GM21381 (cell line): Measurements from ENCODE around the gene PKN1.
"Not testable (repeated sequence)": the region's sequence is repeated elsewhere in the genome, so short reads cannot be mapped to it uniquely, and the experiment has no call there.

Source experiments
- ATAC-seq: cut with Tn5 transposase; IDR thresholded peaks from one replicate; pipeline ENCODE4 v1.9.1; 2021; ENCODE audit warnings: mild to moderate bottlenecking, moderate library complexity; ENCODE audit not compliant: unreplicated experiment

PKN1 gene

GRCh38 chr19:14432791-14433553, at the start of gene PKN1:
TSS of gene PKN1 (plus strand) at chr19:14433306. CDS start at chr19:14433522, 216 bp downstream.
- ATAC-seq, result no peak

GRCh38 chr19:14383661-14384555, 49.2 kb upstream of the PKN1 start:
- ATAC-seq, result no peak

- no peak for ATAC-seq
Observed at GRCh38 chr19:14385492-14385891, 47.6 kb upstream of the PKN1 start.

GRCh38 chr19:14390548-14390947, 42.6 kb upstream of the PKN1 start:
- no peak for ATAC-seq

- no peak for ATAC-seq
Observed at GRCh38 chr19:14391156-14391821, 41.8 kb upstream of the PKN1 start.

GRCh38 chr19:14393329-14393728, 39.8 kb upstream of the PKN1 start:
- no peak for ATAC-seq

- no peak for ATAC-seq
Observed at GRCh38 chr19:14394167-14394566, 38.9 kb upstream of the PKN1 start.

- no peak for ATAC-seq
Observed at GRCh38 chr19:14395262-14395661, 37.8 kb upstream of the PKN1 start.

- no peak for ATAC-seq
Observed at GRCh38 chr19:14395710-14396336, 37.3 kb upstream of the PKN1 start.

- ATAC-seq, result not testable (repeated sequence)
Observed at GRCh38 chr19:14396730-14397129, 36.4 kb upstream of the PKN1 start.

GRCh38 chr19:14397168-14397567, 35.9 kb upstream of the PKN1 start:
- ATAC-seq, result not testable (repeated sequence)

- ATAC-seq, result no peak
Observed at GRCh38 chr19:14400951-14401431, 32.1 kb upstream of the PKN1 start.

GRCh38 chr19:14401468-14402195, 31.5 kb upstream of the PKN1 start:
- no peak for ATAC-seq

- ATAC-seq, result no peak
Observed at GRCh38 chr19:14402332-14403144, 30.6 kb upstream of the PKN1 start.

GRCh38 chr19:14403145-14403930, 29.8 kb upstream of the PKN1 start:
- not testable (repeated sequence) for ATAC-seq

- ATAC-seq, result no peak
Observed at GRCh38 chr19:14404312-14404711, 28.8 kb upstream of the PKN1 start.

GRCh38 chr19:14405380-14405757, 27.7 kb upstream of the PKN1 start:
- no peak for ATAC-seq
